Head of caudate nucleus (tissue), 42 donors: ENCODE results near the gene COQ10A.
A peak's percentile ranks its signal among the peaks of the same experiment; 100 is the strongest.
"Not testable (repeated sequence)": the region's sequence is repeated elsewhere in the genome, so short reads cannot be mapped to it uniquely, and the experiment has no call there.

Source experiments
- DNase-seq, 42 donors: peaks; one replicate each; pipeline versions ENCODE4 v3.0.0 to v3.0.0-alpha.2; 2020 to 2021; ENCODE audit warnings: mixed read lengths in 7 of 42
- intact Hi-C: fragments of 100-400 bp; cut with DNase I; formaldehyde crosslinking; loops from one replicate; pipeline ENCODE4 v1.15.0; 2022

The COQ10A gene

GRCh38 chr12:56262955-56263354 lies 3.8 kb upstream of the COQ10A start:
- DNase-seq, result not testable (repeated sequence)
- intact Hi-C loops, result loop anchor here (10.0 kb wide), 1 partner anchor 68 kb away; no protein-coding TSS in a partner anchor

GRCh38 chr12:56266068-56266692 lies 562 bp upstream of the COQ10A start:
- intact Hi-C loops, result loop anchor here (10.0 kb wide), 1 partner anchor 71 kb away; no protein-coding TSS in a partner anchor

GRCh38 chr12:56267443-56268071 lies 815 bp downstream of the COQ10A start:
- DNase-seq, result peak in 6 of 42 donors; percentile 9 to 55 (median 26)
- intact Hi-C loops, result loop anchor here (10.0 kb wide), 1 partner anchor 73 kb away; no protein-coding TSS in a partner anchor

More at GRCh38 chr12:56266068-56266692, 562 bp upstream of the COQ10A start:
- peak in 1 of 42 donors; percentile 17 for DNase-seq

GRCh38 chr12:56271031-56271430 lies 4.3 kb downstream of the COQ10A start:
- intact Hi-C loops, result no loop called here
- DNase-seq, result peak in 1 of 42 donors; percentile 5

- intact Hi-C loops, DNase-seq: not testable (repeated sequence)
These were observed 5.7 kb downstream of the COQ10A start for GRCh38 chr12:56272468-56272867.

- intact Hi-C loops, result no loop called here
- DNase-seq, result no peak
These were observed 7.6 kb downstream of the COQ10A start for GRCh38 chr12:56274299-56274698.

- DNase-seq, result no peak
- intact Hi-C loops, result no loop called here
These were observed 12.2 kb downstream of the COQ10A start for GRCh38 chr12:56278905-56279304.

GRCh38 chr12:56280849-56281248 lies 14.1 kb downstream of the COQ10A start:
- DNase-seq, result no peak
- intact Hi-C loops, result no loop called here

- intact Hi-C loops, result no loop called here
- no peak for DNase-seq
These were observed 15.3 kb downstream of the COQ10A start for GRCh38 chr12:56282030-56282429.

- intact Hi-C loops, result no loop called here
- DNase-seq, result no peak
These were observed 15.8 kb downstream of the COQ10A start for GRCh38 chr12:56282579-56282978.

- DNase-seq, result peak in 36 of 42 donors; percentile 5 to 74 (median 40)
- intact Hi-C loops, result not testable (repeated sequence)
These were observed 17.5 kb downstream of the COQ10A start for GRCh38 chr12:56284263-56284662.

GRCh38 chr12:56286044-56286830 lies 19.5 kb downstream of the COQ10A start:
- intact Hi-C loops, result no loop called here
- no peak for DNase-seq

- intact Hi-C loops, result no loop called here
- no peak for DNase-seq
These were observed 22.1 kb downstream of the COQ10A start for GRCh38 chr12:56288705-56289387.

GRCh38 chr12:56293795-56294194 lies 27.1 kb downstream of the COQ10A start:
- intact Hi-C loops, result no loop called here

GRCh38 chr12:56296295-56296694 lies 29.6 kb downstream of the COQ10A start:
- no peak for DNase-seq
- intact Hi-C loops, result loop anchor here (5.0 kb wide), 1 partner anchor 39 kb away; the partner anchor contains the start of gene ANKRD52

More at GRCh38 chr12:56293795-56294194, 27.1 kb downstream of the COQ10A start:
- DNase-seq, result no peak

- no peak for DNase-seq
- intact Hi-C loops, result loop anchor here (5.0 kb wide), 1 partner anchor 40 kb away; the partner anchor contains the start of gene ANKRD52
These were observed 30.7 kb downstream of the COQ10A start for GRCh38 chr12:56297400-56297799.

- intact Hi-C loops, result loop anchor here (5.0 kb wide), 1 partner anchor 42 kb away; the partner anchor contains the start of gene ANKRD52
- DNase-seq, result no peak
These were observed 32.1 kb downstream of the COQ10A start for GRCh38 chr12:56298828-56299227.

GRCh38 chr12:56299308-56299852 lies 32.6 kb downstream of the COQ10A start:
- intact Hi-C loops, result loop anchor here (5.0 kb wide), 1 partner anchor 42 kb away; the partner anchor contains the start of gene ANKRD52
- DNase-seq, result peak in 8 of 42 donors; percentile 7 to 46 (median 14)
